ENCODE measurements around the gene CAMTA1.

Gene CAMTA1

DNA sequence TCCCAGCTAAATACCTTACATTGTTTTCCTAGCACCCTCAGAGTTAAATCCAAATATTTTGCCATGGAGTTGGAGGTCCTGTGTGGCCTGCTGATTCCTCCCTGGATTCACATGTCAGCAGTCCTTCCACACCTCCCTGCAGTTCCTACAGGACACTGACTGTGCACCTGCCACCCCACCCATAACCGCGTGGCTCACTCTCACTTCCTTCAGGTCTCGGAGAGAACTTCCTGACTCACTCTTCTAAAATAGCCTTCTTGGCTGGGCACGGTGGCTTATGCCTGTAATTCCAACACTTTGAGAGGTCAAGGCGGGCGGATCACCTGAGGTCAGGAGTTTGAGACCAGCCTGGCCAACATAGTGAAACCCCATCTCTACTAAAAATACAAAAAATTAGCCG, 8.4 kb upstream of the CAMTA1 start:
- DNase-seq (ENCODE audit: low read depth in 2 of 2) = no peak

DNA sequence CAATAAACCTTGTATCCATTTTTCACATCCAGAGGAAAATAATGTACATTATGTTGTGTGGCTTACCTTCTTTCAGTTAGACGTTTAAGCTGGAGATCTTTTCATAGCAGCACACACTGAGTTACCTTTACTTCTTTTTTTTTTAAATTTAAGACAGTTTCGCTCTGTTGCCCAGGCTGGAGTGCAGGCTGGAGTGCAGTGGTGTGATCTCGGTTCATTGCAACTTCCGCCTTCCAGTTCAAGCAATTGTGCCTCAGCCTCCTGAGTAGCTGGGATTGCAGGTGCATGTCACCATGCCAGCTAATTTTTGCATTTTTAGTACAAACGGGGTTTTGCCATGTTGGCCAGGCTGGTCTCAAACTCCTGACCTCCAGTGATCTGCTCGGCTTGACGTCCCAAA, 7.4 kb upstream of the CAMTA1 start:
- no peak for DNase-seq (ENCODE audit: low read depth in 2 of 2)

DNA sequence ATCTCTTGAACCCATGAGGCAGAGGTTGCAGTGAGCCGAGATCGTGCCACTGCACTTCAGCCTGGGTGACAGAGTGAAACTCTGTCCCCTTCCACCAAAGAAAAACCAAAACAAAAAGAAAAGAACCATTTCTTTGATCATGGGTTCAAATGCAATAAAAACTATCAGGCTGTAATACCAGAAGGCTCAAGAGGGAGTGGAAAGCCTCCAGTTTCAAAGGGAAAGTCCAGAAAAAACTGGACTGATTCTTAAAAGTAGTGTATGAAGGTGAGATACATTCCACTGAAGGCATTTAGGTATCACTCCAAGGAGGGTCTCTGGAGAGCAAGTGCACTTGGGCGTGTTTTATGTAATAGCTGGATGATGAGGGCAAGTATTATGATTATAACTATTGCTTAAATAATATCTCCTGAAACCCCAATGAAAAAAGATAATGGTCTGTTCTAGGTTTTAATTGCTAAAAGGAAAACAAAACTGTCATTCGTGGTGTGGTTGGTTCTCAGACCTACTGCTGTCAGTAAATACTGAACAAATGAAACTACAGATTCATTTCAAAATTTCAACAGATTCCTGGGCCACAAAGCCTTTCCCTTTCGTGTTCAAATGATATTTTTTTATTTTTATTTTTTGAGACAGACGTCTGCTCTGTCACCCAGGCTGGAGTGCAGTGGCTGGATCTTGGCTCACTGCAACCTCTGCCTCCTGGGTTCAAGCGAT, 6.0 kb upstream of the CAMTA1 start:
- no peak for DNase-seq (ENCODE audit: low read depth in 2 of 2)

DNA sequence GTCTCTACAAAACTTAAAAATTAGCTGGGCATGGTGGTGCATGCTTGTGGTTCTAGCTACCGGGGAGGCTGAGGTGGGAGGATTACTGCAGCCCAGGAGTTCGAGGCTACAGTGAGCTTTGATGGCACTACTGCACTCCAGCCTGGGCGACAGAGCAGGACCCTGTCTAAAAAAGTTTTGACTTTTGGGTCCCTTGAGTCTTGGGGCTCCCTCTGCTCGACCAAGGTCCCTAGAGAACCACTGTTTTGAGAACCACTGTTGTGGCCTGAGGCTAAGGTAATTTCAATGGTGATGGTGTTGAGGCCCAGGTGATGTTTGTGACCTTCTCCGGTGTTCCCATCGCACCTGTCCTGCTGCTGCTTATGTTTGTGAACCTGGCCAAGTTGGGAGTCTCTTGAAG, 3.1 kb upstream of the CAMTA1 start:
- DNase-seq (ENCODE audit: low read depth in 2 of 2) = no peak

DNA sequence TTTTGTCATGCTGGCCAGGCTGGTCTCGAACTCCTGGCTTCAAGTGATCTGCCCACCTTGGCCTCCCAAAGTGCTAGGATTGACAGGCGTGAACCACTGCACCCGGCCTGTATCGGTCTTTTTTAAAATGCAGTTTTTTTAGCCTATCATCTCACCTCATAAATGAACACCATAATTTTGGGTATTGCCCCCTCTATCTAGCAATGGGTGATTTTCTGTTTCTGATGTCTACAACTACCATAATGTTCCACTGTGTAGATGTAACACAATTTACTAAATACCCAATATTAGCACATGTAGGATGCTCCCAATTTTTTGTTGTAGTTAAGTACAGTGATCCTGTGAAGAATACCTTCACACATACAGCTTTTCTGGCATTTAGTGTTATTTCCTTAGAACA, 2.0 kb upstream of the CAMTA1 start:
- DNase-seq (ENCODE audit: low read depth in 2 of 2) = no peak

DNA sequence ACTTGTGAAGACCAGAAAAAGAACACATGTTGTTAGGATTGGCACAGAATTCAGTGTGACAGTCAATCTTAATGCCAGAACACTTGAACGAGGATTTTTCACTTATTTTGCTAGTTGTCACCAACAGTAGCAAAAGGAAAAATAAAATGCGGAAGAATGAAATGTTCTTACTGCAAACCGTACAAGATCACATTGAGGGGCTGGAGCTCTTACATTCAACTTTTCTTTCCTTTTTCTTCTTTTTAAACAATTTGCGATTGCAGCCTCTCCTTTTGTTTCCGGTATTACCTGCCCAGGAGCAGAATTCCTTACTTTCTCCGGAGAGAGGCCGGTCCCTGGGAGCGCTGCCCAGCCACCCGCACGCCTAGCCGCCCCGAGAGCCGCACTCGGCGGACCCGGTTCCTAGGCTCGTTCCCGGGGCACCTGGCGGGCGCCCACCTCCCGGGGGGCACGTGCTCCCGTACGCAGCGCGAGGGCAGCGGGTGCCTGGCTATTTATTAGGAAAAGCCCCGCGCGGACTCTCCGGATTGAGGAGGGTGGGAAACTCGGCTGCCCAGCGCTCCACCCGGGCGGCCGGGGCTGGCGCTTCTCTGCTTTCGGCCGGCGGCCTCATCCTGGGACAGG, 1.2 kb upstream of the CAMTA1 start:
- no peak for DNase-seq (ENCODE audit: low read depth in 2 of 2)

DNA sequence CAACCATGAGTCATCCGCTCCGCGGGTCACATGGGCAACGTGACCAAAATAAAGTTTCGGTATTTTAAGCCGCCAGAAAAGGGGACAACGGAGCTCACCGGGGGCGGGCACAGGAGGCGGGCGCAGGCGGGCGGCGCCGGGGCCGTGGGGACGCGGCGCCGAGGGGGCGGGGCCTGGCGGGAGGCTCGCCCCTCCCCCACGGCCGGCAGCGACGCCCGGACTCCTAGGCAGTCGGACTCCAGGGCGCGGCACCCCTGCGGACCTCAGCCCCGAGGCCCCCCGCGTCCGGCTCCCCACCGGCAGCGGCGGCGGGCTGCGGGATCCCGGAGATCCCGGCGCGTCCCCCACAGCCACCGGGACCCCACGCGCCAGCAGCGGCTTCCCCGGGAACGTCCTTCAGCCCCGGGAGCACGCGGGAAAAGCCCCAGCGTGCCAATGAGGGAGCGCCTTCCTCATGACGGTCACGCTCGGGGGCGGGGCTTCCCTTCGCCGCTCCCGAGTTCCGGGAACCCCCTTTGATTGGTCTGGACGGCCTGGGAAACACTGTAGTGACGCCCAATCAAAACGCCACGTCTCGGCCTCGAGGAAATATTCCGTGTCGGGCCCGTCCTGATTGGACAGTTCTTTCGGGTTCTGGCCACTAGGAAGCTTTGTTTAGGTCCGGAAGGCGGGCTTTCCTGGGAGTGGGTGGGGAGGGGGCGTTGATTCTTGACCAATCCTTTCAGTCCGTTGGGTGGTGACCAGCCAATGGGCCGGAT, 515 bp upstream of the CAMTA1 start:
- peak; percentile 98 to 100 for DNase-seq (ENCODE audit: low read depth in 2 of 2)

DNA sequence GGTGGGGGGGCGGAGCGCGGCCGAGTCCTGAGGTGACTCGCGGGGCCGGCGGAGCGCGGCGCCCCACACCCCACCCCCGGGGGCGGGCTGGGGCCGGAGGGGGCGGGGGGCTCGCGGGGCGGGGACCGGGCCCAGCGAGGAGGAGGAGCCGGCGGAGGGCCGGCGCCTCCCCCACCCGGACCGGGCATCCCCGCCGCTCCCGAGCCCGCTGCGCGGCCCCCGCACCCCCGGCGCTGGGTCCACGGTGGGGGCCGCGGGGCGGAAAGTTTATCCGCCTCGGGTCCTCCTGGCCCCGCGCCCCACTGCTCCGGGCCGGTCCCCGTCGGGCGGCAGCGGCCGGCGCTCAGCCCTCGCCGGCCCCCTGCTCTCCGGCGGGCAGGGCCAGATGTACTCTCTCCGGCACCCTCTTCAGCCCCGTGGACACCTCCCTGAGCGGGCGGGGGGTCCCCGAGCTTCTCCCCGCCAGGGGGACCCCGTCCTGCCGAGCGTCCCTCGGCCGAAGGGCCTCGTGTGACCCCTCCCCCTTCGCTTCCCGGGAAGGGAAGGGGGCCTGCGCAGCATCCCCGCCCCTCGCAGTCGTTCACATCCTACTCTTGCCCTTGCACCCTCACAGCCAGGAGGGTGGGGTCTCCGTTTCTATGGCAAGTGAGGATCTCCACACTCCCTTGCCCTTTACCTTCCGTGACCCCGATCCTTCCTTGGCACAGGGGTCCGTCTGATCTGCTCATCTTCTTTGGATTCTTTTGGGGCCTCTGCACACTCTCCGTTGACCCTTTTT, 663 bp downstream of the CAMTA1 start:
- peak; percentile 1 to 29 for DNase-seq (ENCODE audit: low read depth in 2 of 2)

DNA sequence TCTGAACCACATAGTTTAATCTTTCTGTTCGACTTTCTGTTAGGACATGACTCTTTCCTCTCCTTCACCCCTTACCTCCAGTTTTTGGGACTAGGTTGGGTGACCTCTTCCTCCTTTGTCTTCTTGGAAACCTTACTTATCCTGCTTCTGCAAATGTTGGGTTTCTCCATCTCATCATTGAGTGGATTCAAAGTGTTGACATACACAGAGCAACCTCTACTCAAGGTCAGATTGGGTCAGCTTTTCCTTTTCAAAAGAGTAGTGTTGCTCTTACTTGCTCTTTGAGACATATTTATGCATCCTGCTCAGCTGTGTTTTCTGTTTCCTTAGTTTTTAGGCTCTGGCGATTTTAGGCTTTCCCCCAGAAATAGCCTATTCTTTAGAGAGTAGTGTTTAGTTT, 3.7 kb downstream of the CAMTA1 start:
- no peak for DNase-seq (ENCODE audit: low read depth in 2 of 2)

DNA sequence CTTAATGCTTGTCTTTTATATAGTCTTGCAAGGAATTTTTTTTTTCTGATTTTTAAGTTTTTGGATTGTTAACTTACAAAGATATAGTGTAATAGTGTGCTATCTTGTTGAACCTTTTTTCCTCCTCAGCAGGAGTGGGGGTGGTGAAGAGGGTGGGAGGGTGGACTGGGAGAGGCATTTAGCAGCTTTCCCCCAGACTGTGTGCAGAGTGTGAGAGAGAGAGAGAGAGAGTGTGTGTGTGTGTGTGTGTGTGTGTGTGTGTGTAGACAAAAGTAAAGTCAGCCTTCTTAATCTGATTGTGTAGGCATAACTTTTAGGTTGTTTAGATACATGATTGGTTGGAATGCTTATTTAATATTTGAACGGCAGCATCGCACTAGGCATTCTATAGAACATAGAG, 4.9 kb downstream of the CAMTA1 start:
- DNase-seq (ENCODE audit: low read depth in 2 of 2) = no peak

DNA sequence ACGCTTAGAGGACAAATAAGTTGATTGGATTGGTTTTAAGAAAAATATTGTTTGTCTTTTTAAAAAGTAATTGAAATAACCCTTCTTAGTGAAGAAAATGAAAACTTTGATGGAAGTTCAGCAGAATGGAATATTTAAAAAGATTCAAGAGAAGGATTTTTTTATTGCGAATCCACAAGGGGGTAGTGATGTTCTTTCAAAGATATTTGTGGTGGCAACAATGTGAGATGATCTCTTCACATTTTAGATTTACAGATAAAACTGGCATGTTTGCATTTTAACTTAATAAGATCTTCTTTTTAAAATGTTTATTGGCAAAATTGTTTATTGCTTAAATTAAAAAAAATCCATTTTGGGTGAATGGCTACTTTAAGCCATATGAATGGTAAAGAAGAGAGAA, 8.9 kb downstream of the CAMTA1 start:
- no peak for DNase-seq (ENCODE audit: low read depth in 2 of 2)

DNA sequence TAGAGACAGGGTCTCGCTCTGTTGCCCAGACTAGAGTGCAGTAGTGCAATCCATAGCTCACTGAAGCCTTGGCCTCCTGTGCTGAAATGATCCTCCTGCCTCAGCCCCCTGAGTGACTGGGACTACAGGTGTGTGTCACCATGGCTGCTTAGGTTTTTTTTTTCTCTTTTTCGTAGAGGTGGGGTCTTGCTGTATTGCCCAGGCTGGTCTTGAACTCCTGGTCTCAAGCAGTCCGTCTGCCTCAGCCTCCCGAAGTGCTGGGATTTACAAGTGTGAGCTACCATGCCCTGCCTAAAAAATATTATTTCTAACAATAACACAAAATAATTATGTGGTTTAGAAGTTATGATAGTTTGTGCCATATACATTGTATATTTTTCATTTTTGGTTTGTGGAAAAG, 9.9 kb downstream of the CAMTA1 start:
- no peak for DNase-seq (ENCODE audit: low read depth in 2 of 2)

DNA sequence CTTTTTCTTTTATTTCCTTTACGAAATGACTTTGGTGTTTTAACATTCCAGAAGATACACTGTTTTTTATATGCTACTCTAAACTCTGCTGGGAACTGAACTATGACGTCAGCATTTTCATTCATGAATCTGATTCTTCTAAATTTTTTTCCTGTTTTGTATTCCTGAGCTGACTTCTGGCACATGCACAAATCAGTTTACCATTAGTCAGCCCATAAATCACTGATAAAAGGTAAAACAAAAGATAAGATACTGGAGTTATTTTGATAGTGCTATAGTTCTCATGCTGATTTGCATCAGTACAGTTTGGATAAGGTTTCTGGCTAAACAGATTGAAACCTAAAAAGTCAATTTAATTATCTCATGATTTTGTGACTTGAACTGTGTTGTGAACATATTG, 10.4 kb downstream of the CAMTA1 start:
- DNase-seq (ENCODE audit: low read depth in 2 of 2) = no peak

DNA sequence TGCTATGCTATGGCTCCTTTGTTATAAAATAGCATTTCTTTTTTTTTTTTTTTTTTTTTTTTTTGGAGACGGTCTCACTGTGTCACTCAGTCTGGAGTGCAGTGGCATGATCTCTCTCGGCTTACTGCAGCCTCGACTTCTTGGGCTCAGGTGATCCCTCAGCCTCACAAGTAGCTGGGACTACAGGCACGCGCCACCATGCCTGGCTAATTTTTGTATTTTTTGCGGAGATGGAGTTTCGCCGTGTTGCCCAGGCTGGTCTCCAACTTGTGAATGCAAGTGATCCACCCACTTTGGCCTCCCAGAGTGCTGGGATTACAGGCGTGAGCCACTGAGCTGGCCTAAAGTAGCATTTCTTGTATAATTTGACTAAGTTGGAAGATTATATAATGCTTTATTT, 10.8 kb downstream of the CAMTA1 start:
- no peak for DNase-seq (ENCODE audit: low read depth in 2 of 2)

DNA sequence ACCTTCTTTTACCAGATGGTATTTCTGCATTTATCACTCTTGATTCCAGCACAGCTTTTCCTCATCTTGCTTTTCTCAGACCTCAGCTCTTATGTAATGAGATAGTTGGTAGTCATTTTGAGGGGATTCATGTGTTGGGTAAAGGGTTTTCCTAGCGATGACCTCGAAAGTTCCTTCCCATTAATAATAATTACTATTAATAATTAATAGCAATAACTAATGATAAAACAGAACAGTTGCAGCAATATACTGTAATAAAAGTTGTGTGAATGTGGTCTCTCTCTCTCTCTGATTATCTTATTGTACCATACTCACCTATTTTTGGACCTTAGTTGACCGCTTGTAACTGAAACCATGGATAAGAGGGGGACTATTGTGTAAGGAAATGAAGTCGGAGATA, 14.2 kb downstream of the CAMTA1 start:
- no peak for DNase-seq (ENCODE audit: low read depth in 2 of 2)

DNA sequence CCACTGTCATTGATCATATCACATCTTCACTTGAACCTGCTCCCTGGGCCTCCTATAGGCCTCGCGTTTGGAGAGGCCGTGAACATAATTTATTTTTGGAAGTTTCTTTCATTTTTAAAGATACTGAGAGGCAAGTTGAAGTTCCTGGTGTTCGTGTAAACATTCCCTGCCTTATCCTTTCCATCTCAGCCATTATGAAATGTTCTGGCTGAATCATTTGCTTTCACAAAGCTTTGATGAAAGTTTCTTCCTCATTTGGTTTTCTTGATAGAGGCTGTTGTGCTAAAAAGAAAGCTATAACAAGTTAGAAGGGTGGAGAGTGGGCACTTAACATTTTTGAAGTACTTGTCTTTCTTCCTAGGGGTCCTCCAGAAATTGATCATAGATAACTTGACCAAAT, 15.5 kb downstream of the CAMTA1 start:
- no peak for DNase-seq (ENCODE audit: low read depth in 2 of 2)

DNA sequence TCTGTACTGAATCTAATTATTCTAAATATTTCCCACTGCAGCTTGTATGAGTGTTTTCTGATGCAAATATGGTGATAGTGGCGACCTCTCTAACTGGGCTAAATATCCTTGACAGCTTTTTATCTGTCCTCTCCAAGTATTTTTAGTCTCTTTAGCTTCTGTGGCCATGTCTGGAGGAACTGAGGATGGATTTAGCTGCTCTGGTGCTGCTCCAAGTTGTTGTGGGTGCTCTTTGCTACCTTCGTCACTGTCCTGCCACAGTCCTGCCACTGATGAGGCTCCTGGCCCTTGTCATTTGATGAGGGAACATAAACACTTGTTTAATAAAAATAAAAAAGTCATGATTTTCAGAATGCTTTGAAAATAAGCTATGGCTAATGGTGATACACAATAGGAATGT, 15.9 kb downstream of the CAMTA1 start:
- DNase-seq (ENCODE audit: low read depth in 2 of 2) = no peak

DNA sequence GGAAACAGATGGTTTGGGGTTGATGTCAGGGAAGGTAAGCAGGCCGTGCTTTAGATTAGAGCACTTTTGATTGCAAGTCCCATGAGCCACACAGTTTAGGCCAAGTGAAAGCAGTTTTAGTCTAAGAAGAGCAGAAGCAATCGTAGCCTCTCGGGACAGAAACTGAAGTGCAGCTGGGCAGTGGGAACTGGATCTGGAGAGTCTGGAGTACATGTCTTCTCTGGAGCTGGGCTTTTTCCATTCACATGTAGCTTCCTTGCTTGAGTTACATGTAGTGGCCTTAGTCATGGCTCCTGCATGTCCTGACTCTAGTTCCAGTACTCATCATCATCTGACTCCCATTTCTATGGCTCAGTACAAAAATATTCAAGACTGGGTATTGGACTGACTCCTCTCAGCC, 16.7 kb downstream of the CAMTA1 start:
- no peak for DNase-seq (ENCODE audit: low read depth in 2 of 2)

DNA sequence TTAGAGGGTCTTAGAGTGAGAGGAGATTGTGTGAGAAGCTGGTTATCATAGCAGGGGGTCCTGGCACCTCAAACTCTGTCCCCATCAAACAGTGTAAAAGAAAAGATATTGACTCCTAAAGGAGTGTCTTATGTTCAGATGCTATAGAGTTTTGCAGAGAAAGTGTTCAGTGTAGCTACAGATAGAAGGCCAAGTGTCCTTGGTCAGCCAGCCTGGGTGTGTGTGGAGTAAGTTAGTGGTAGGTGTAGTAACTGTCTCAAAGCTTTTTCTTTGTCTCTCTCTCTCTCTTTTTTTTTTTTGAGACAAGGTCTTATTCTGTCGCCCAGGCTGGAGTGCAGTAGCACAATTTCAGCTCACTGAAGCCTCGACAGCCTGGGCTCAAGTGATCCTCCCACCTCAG, 17.2 kb downstream of the CAMTA1 start:
- DNase-seq (ENCODE audit: low read depth in 2 of 2) = no peak

DNA sequence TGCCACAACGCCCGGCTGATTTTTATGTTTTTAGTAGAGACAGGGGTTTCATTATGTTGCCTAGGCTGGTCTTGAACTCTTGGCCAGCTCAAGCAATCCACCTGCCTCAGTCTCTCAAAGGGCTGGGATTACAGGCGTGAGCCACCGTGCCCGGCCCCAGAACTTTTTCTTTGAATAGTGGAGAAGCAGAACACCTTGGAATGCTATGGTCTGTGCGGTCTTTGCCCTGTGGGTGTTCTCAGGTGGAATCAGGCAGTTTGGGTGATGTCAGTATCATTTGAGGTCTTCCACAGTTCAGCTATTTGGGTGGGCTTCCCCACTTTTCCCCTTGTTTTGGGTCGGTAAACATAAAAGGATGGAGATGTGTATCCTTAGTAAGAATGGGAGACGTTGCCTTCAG, 17.6 kb downstream of the CAMTA1 start:
- DNase-seq (ENCODE audit: low read depth in 2 of 2) = no peak

DNA sequence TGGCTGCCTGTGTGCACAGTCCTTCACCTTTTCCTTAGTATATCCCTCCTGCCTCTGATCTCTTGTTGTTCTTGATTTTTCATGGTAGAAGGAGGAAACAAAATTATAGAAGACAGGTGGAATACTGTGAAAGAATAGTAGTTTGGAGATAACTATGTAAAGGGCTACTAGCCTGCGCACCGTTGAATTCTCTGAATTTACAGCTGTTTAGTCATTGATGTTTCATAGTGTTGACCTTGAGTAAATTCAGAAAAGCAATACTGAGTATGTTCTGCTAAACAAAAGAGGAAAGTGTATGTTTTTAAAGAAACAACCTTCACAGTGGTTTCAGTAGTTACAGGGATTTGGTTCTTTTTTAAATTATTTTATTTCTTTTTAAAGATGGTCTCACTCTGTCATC, 18.1 kb downstream of the CAMTA1 start:
- no peak for DNase-seq (ENCODE audit: low read depth in 2 of 2)

DNA sequence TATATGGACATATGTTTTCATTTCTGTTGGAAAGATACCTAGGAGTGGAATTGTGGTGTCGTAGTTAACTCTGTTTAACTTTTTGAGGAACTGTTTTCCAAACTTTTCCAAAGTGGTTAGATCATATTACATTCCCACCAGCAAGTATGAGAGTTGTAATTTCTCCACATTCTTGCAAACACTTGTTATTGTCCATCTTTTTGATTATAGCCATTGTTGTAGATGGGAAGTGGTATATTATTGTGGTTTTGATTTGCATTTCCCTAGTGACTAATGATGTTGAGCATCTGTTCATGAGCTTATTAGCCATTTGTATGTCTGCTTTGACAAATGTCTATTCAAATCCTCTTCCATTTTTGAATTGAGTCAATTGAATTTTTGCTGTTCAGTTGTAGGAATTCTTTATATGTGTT, 19.8 kb downstream of the CAMTA1 start:
- DNase-seq (ENCODE audit: low read depth in 2 of 2) = no peak
